Neural progenitor cell (in vitro differentiated cells): Measurements from ENCODE around the gene MMP14. TPM values are rescaled to one million over a fixed set of nuclear protein-coding genes. Genes with fewer than 3 reads are reported as not detected.

Experiments
- DNase-seq: peaks from one replicate; pipeline ENCODE4 v3.0.0-alpha.2; 2016; ENCODE audit warnings: low spot score
- H2AFZ ChIP-seq: fragments of 200-600 bp; sonication (generic); replicated peaks from 2 replicates; pipeline ENCODE4 v1.6.1; 2016; ENCODE audit warnings: antibody characterized with exemption
- H3F3A ChIP-seq: fragments of 200-600 bp; sonication (generic); 2 replicates; pipeline ENCODE4 v1.6.1; 2016; ENCODE audit warnings: antibody characterized with exemption, low read depth
- H3K27ac ChIP-seq: fragments of 200-600 bp; sonication (generic); 2 replicates; pipeline ENCODE4 v1.5.1; 2016; ENCODE audit warnings: mild to moderate bottlenecking
- H3K27me3 ChIP-seq: fragments of 200-600 bp; sonication (generic); 2 replicates; pipeline ENCODE4 v1.6.1; 2016; ENCODE audit warnings: mild to moderate bottlenecking, moderate library complexity
- H3K36me3 ChIP-seq: fragments of 200-600 bp; sonication (generic); 2 replicates; pipeline ENCODE4 v1.5.1; 2016
- H3K4me1 ChIP-seq: fragments of 200-600 bp; sonication (generic); 2 replicates; pipeline ENCODE4 v1.6.1; 2016; ENCODE audit warnings: mixed run types
- H3K4me2 ChIP-seq: fragments of 200-600 bp; sonication (generic); 2 replicates; pipeline ENCODE4 v1.6.1; 2016
- H3K4me3 ChIP-seq: fragments of 200-600 bp; sonication (generic); 2 replicates; pipeline ENCODE4 v1.5.1; 2016
- H3K79me2 ChIP-seq: fragments of 200-600 bp; sonication (generic); 2 replicates; pipeline ENCODE4 v1.6.1; 2016; ENCODE audit warnings: low read depth
- H3K9ac ChIP-seq: fragments of 200-600 bp; sonication (generic); 2 replicates; pipeline ENCODE4 v1.6.1; 2016
- H3K9me3 ChIP-seq: fragments of 200-600 bp; sonication (generic); 2 replicates; pipeline ENCODE4 v1.5.1; 2016; ENCODE audit warnings: low read depth
- H4K20me1 ChIP-seq: fragments of 200-600 bp; sonication (generic); 2 replicates; pipeline ENCODE4 v1.6.1; 2016; ENCODE audit warnings: low read depth
- H3K27ac Mint-ChIP-seq: 3 replicates; pipeline ENCODE4 v1.8.0; 2021; ENCODE audit warnings: mixed read lengths
- H3K27me3 Mint-ChIP-seq: 2 replicates; pipeline ENCODE4 v1.8.0; 2022; ENCODE audit warnings: low read depth, mild to moderate bottlenecking, inconsistent platforms, moderate library complexity, mixed read lengths; ENCODE audit not compliant: insufficient read depth
- H3K36me3 Mint-ChIP-seq: 3 replicates; pipeline ENCODE4 v1.8.0; 2021; ENCODE audit warnings: mixed read lengths
- H3K4me1 Mint-ChIP-seq: 3 replicates; pipeline ENCODE4 v1.8.0; 2021; ENCODE audit warnings: mixed read lengths
- H3K4me3 Mint-ChIP-seq: 3 replicates; pipeline ENCODE4 v1.8.0; 2021; ENCODE audit warnings: mild to moderate bottlenecking, moderate library complexity, mixed read lengths
- H3K9me3 Mint-ChIP-seq: 3 replicates; pipeline ENCODE4 v1.8.0; 2020; ENCODE audit warnings: mixed read lengths
- CTCF ChIP-seq: fragments of 200-600 bp; sonication (generic); IDR thresholded peaks from 2 replicates; pipeline ENCODE4 v1.5.1; 2017; ENCODE audit warnings: antibody characterized with exemption, mild to moderate bottlenecking
- EZH2 ChIP-seq: fragments of 200-600 bp; sonication (generic); IDR thresholded peaks from 2 replicates; pipeline ENCODE4 v1.6.1; 2017; ENCODE audit warnings: antibody characterized with exemption, mild to moderate bottlenecking, moderate library complexity
- EZH2phosphoT487 ChIP-seq: fragments of 200-600 bp; sonication (generic); IDR thresholded peaks from 2 replicates; pipeline ENCODE4 v1.6.1; 2017; ENCODE audit warnings: antibody characterized with exemption
- total RNA-seq: library from RNA; depleted of rRNA; stranded (reverse); fragments of >200 nt; gene quantifications from 2 replicates; pipeline ENCODE4 v1.2.3, GENCODE V29; 2015; ENCODE audit warnings: low replicate concordance

The MMP14 gene
- total RNA-seq, 1 donor from 2014 or later: 15.1 TPM

GRCh38 chr14:22883173-22883976, 47.0 kb downstream of the MMP14 start, which contains the start of gene REM2:
Gene REM2, plus strand, starts transcription at chr14:22883222. Its CDS starts 66 bp downstream, at chr14:22883288.
- peaks cover 9% of the 10 kb centered on the region for H3K36me3 Mint-ChIP-seq
- Histone ChIP-seq H2AFZ (peak within 1 kb of the TSS; percentile 83), H4K20me1 (no peaks in the 10 kb centered on the region), H3K9me3 (no peaks in the 10 kb centered on the region), H3K27ac (peak within 1 kb of the TSS; percentile 41), H3K4me2 (peak within 1 kb of the TSS; percentile 79), H3K4me1 (peaks cover 24% of the 10 kb centered on the region), H3K4me3 (peak within 1 kb of the TSS; percentile 39), H3K36me3 (no peaks in the 10 kb centered on the region), H3K9ac (no peak within 1 kb of the TSS), H3K79me2 (no peaks in the 10 kb centered on the region), H3K27me3 (peaks cover 21% of the 10 kb centered on the region), H3F3A (peaks cover 49% of the 10 kb centered on the region)
- peak within 1 kb of the TSS; percentile 80 for H3K4me3 Mint-ChIP-seq
- peak within 1 kb of the TSS; percentile 99 for H3K27ac Mint-ChIP-seq
- no peaks in the 10 kb centered on the region for H3K9me3 Mint-ChIP-seq
- no peak for TF ChIP-seq EZH2phosphoT487
- H3K4me1 Mint-ChIP-seq: peaks cover 59% of the 10 kb centered on the region
- H3K27me3 Mint-ChIP-seq: peaks cover 8% of the 10 kb centered on the region
- peak; percentile 64 for DNase-seq

- peaks cover 49% of the 10 kb centered on the region for H3F3A ChIP-seq
- Mint-ChIP-seq H3K27me3 (peaks cover 8% of the 10 kb centered on the region), H3K9me3 (no peaks in the 10 kb centered on the region), H3K4me3 (peak overlapping the region; percentile 80), H3K4me1 (peaks cover 59% of the 10 kb centered on the region), H3K36me3 (peaks cover 7% of the 10 kb centered on the region), H3K27ac (peak overlapping the region; percentile 99)
- peaks cover 24% of the 10 kb centered on the region for H3K4me1 ChIP-seq
- H3K9me3 ChIP-seq: no peaks in the 10 kb centered on the region
- H3K27ac ChIP-seq: no peak overlapping the region
- no peaks in the 10 kb centered on the region for H3K36me3 ChIP-seq
- TF ChIP-seq EZH2phosphoT487 (no peak), CTCF (no peak), EZH2 (no peak)
- H3K4me3 ChIP-seq: no peak overlapping the region
- H4K20me1 ChIP-seq: no peaks in the 10 kb centered on the region
- peak overlapping the region; percentile 79 for H3K4me2 ChIP-seq
- H2AFZ ChIP-seq: no peak overlapping the region
- H3K9ac ChIP-seq: no peak overlapping the region
- H3K79me2 ChIP-seq: no peaks in the 10 kb centered on the region
- H3K27me3 ChIP-seq: peaks cover 21% of the 10 kb centered on the region
- no peak for DNase-seq
Observed at GRCh38 chr14:22884076-22884737, 47.8 kb downstream of the MMP14 start.

GRCh38 chr14:22884738-22885523, 48.5 kb downstream of the MMP14 start:
- Mint-ChIP-seq H3K27ac (peak overlapping the region; percentile 99), H3K4me3 (peak overlapping the region; percentile 97), H3K9me3 (no peaks in the 10 kb centered on the region), H3K4me1 (peaks cover 60% of the 10 kb centered on the region), H3K36me3 (peaks cover 7% of the 10 kb centered on the region), H3K27me3 (peaks cover 7% of the 10 kb centered on the region)
- no peak overlapping the region for H3K9ac ChIP-seq
- peaks cover 21% of the 10 kb centered on the region for H3K27me3 ChIP-seq
- H2AFZ ChIP-seq: no peak overlapping the region
- H3K27ac ChIP-seq: no peak overlapping the region
- H3K4me1 ChIP-seq: peaks cover 24% of the 10 kb centered on the region
- H3K9me3 ChIP-seq: no peaks in the 10 kb centered on the region
- H3K4me3 ChIP-seq: no peak overlapping the region
- H3K36me3 ChIP-seq: no peaks in the 10 kb centered on the region
- no peak for TF ChIP-seq EZH2phosphoT487
- no peak for TF ChIP-seq CTCF
- TF ChIP-seq EZH2: no peak
- DNase-seq: no peak
- H4K20me1 ChIP-seq: no peaks in the 10 kb centered on the region
- H3F3A ChIP-seq: peaks cover 49% of the 10 kb centered on the region
- H3K4me2 ChIP-seq: no peak overlapping the region
- no peaks in the 10 kb centered on the region for H3K79me2 ChIP-seq
